HepG2 (cell line): ENCODE results near the gene IL18R1. TPM values are rescaled to one million over a fixed set of nuclear protein-coding genes. Genes with fewer than 3 reads are reported as not detected.

Experiments used
- ATAC-seq: fragments of 200-7000 bp; cut with Tn5 transposase; 3 replicates; pipeline ENCODE4 v1.9.1; 2020; ENCODE audit warnings: mild to moderate bottlenecking, moderate library complexity
- BruUV-seq: library from RNA; stranded (reverse); fragments of 400-500 nt; replicated peaks from 2 replicates; lab custom pipeline; 2021; lab: Mats Ljungman, UMichigan
- CTCF ChIA-PET: fragments of 300-600 bp; formaldehyde crosslinking; extraction: SDS; loops from one replicate; lab custom pipeline; 2021; ENCODE audit warnings: low total read pairs, inconsistent platforms, low intra/inter-chr PET ratio; lab: Yijun Ruan, JAX
- POLR2A ChIA-PET: fragments of 350-600 bp; sonication (Branson Sonifier 250); formaldehyde crosslinking; loops from one replicate; lab custom pipeline; 2020; ENCODE audit warnings: antibody characterized with exemption, inconsistent platforms; lab: Yijun Ruan, JAX
- DNase-seq: peaks from one replicate; pipeline ENCODE4 v3.0.0-alpha.2; 2015; ENCODE audit warnings: low spot score
- FAIRE-seq: peaks from 3 replicates; lab custom pipeline; 2011; peaks lifted over from hg19 to GRCh38; lab: Jason Lieb, UNC
- H2AFZ ChIP-seq: one replicate; pipeline ENCODE4 v1.6.1; 2011; ENCODE audit warnings: low read length, inconsistent platforms
- H3K27ac ChIP-seq: fragments of 300-600 bp; 3 replicates; pipeline ENCODE4 v1.8.0; 2011; ENCODE audit warnings: mixed run types, mild to moderate bottlenecking, mixed read lengths, low read length, inconsistent platforms; ENCODE audit not compliant: insufficient read depth; ENCODE audit errors: extremely low read length
- H3K27me3 ChIP-seq, 2 experiments: fragments of 200-600 bp in 1 of 2; 2 replicates in 1 of 2; 3 replicates in 1 of 2; pipeline versions ENCODE4 v1.6.0 to v1.8.0; 2011; ENCODE audit warnings: low read length in 2 of 2, mild to moderate bottlenecking in 2 of 2, moderate library complexity in 2 of 2, inconsistent platforms in 1 of 2; ENCODE audit not compliant: insufficient read depth in 2 of 2, control insufficient read depth in 1 of 2
- H3K36me3 ChIP-seq, 2 experiments: fragments of 200-600 bp in 1 of 2; replicated peaks in 1 of 2; 2 replicates in 1 of 2; 3 replicates in 1 of 2; pipeline versions ENCODE4 v1.5.1 to v1.8.0; 2011; ENCODE audit warnings: low read length in 2 of 2, inconsistent platforms in 1 of 2; ENCODE audit not compliant: insufficient read depth in 2 of 2, control insufficient read depth in 1 of 2
- H3K4me1 ChIP-seq: 2 replicates; pipeline ENCODE4 v1.5.1; 2012; ENCODE audit warnings: low read length, inconsistent platforms; ENCODE audit not compliant: insufficient read depth
- H3K4me2 ChIP-seq: 2 replicates; pipeline ENCODE4 v1.6.0; 2011; ENCODE audit warnings: low read depth, low read length, inconsistent platforms
- H3K4me3 ChIP-seq, 3 experiments: fragments of 200-600 bp in 1 of 3; sonication (generic), shearing (Covaris generic) in 1 of 3; replicated peaks in 1 of 3; 2 replicates each; pipeline ENCODE4 v1.5.1; 2011 to 2016; ENCODE audit warnings: low read length in 3 of 3, inconsistent platforms in 2 of 3, low read depth in 2 of 3, mild to moderate bottlenecking in 2 of 3, control low read depth in 1 of 3, mixed read lengths in 1 of 3; ENCODE audit not compliant: insufficient read depth in 1 of 3
- H3K79me2 ChIP-seq: one replicate; pipeline ENCODE4 v1.6.1; 2011; ENCODE audit warnings: low read length, inconsistent platforms; ENCODE audit not compliant: insufficient read depth
- H3K9ac ChIP-seq: 2 replicates; pipeline ENCODE4 v1.6.0; 2011; ENCODE audit warnings: mild to moderate bottlenecking, low read depth, low read length, inconsistent platforms; ENCODE audit not compliant: insufficient read depth
- H3K9me3 ChIP-seq: 2 replicates; pipeline ENCODE4 v1.5.1; 2012; ENCODE audit warnings: mild to moderate bottlenecking, low read length
- H4K20me1 ChIP-seq: 2 replicates; pipeline ENCODE4 v1.6.0; 2011; ENCODE audit warnings: inconsistent platforms, mild to moderate bottlenecking, low read length, moderate library complexity; ENCODE audit not compliant: insufficient read depth
- GATAD1 ChIP-seq: IDR thresholded peaks from 2 replicates; pipeline ENCODE4 v1.6.1; 2016; ENCODE audit warnings: missing genetic modification reagents, missing compliant biosample characterization
- NFE2L1 ChIP-seq: sonication (generic); formaldehyde crosslinking; IDR thresholded peaks from 2 replicates; pipeline ENCODE4 v1.4.0; 2020; ENCODE audit warnings: missing genetic modification reagents, mild to moderate bottlenecking, borderline replicate concordance
- NFKB2 ChIP-seq: sonication (generic); formaldehyde crosslinking; IDR thresholded peaks from 2 replicates; pipeline ENCODE4 v1.4.0; 2020; ENCODE audit warnings: missing genetic modification reagents, borderline replicate concordance
- NR2F6 ChIP-seq, 2 experiments: IDR thresholded peaks; 2 replicates each; pipeline ENCODE4 v1.6.1; 2016; ENCODE audit warnings: antibody characterized with exemption in 1 of 2, mild to moderate bottlenecking in 1 of 2
- NRL ChIP-seq: sonication (generic); formaldehyde crosslinking; IDR thresholded peaks from 2 replicates; pipeline ENCODE4 v1.5.0; 2020; ENCODE audit warnings: missing genetic modification reagents, mild to moderate bottlenecking, moderate library complexity, borderline replicate concordance
- SYNCRIP ChIP-seq: fragments of 200-400 bp; formaldehyde crosslinking; IDR thresholded peaks from 2 replicates; pipeline ENCODE4 v1.6.1; 2018; ENCODE audit warnings: mild to moderate bottlenecking, low read depth, low read length; ENCODE audit not compliant: insufficient read depth
- ZNF672 ChIP-seq: sonication (generic); formaldehyde crosslinking; IDR thresholded peaks from 2 replicates; pipeline ENCODE4 v1.8.1; 2022; ENCODE audit warnings: missing genetic modification reagents
- ZNF773 ChIP-seq: sonication (generic); formaldehyde crosslinking; IDR thresholded peaks from 2 replicates; pipeline ENCODE4 v1.4.0; 2020; ENCODE audit warnings: missing genetic modification reagents, borderline replicate concordance
- ZNF816 ChIP-seq: sonication (generic); formaldehyde crosslinking; IDR thresholded peaks from 2 replicates; pipeline ENCODE4 v1.8.0; 2022; ENCODE audit warnings: missing genetic modification reagents, mild to moderate bottlenecking, borderline replicate concordance
- ZSCAN21 ChIP-seq: sonication (generic); formaldehyde crosslinking; IDR thresholded peaks from 2 replicates; pipeline ENCODE4 v1.8.0; 2022; ENCODE audit warnings: mild to moderate bottlenecking, missing genetic modification reagents, moderate library complexity, borderline replicate concordance
- ZSCAN5A ChIP-seq: sonication (generic); formaldehyde crosslinking; IDR thresholded peaks from 2 replicates; pipeline ENCODE4 v1.8.0; 2022; ENCODE audit warnings: mild to moderate bottlenecking, missing genetic modification reagents, borderline replicate concordance
- WGBS: methylation state at CpG from one replicate; pipeline ENCODE4 v1.1.6; 2017; ENCODE audit warnings: low lambda C conversion rate; 5-methylcytosine and 5-hydroxymethylcytosine counted together
- in situ Hi-C: cut with HindIII; loops from 2 replicates; pipeline ENCODE4 v1.10.0; 2017; ENCODE audit warnings: low pct_unique_long_range_greater_than_20kb; ENCODE audit not compliant: extremely low pct_ligation_motif_present
- intact Hi-C: fragments of 100-400 bp; cut with micrococcal nuclease; formaldehyde crosslinking; loops from one replicate; pipeline ENCODE4 v1.10.0; 2022; ENCODE audit not compliant: unreplicated experiment
- polyA plus RNA-seq, 8 experiments: library from polyadenylated mRNA; depleted of rRNA in 3 of 8; stranded (reverse) in 7 of 8; unstranded in 1 of 8; fragments of >200 nt; fragmentation: Illumina TruSeq in 4 of 8; extraction: Trizol in 4 of 8; gene quantifications; 2 replicates each; pipeline versions ENCODE4 v1.2.1 to v1.2.3, GENCODE V29; 2011 to 2016; ENCODE audit warnings: low read depth in 4 of 8, missing spikeins in 1 of 8, mixed read lengths in 1 of 8; ENCODE audit not compliant: insufficient read depth in 1 of 8
- total RNA-seq, 5 experiments: library from RNA; depleted of rRNA; stranded (reverse); fragments of >200 nt; fragmentation: Illumina TruSeq; extraction: Trizol; gene quantifications; 2 replicates each; pipeline ENCODE4 v1.2.3, GENCODE V29; 2016; ENCODE audit warnings: low read depth in 1 of 5
- TF ChIP-seq, protein P1 (sequence below): fragments of 450-650 bp; IDR thresholded peaks from 2 replicates; pipeline ENCODE4 v1.6.1; 2016

IL18R1 gene
- total and polyA plus RNA-seq, 2 of the 13 experiments (the other 11 are each of a cell fraction or from before 2014, with no cell fraction given), result 0.01 to 0.04 TPM

DNA sequence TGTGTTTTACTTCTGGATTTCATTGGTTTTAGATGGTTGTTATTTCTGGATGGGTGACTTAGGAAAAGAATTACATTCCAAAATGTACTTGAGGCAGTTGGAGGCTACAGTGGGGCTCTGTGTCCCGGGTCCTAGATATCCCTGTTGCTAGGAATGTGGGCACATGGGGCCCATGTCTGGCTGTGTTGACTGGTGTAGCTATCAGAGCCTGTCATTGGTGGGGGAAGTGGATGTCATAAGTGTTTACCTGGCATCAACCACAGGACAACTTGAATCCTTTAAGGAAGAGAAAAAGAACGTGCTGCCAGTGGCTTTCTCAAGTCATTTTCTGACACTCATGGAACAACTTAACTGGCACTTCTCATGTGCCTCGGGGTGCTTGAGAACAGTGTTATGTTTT lies 30.4 kb downstream of the IL18R1 start:
- POLR2A ChIA-PET, result no interaction called here
- Histone ChIP-seq H3K9ac (no peak overlapping the region), H3K27me3 (no peaks in the 10 kb centered on the region), H3K9me3 (peaks cover 7% of the 10 kb centered on the region), H3K27ac (no peak overlapping the region), H3K36me3 (no peaks in the 10 kb centered on the region), H3K4me3 (no peak overlapping the region), H2AFZ (no peak overlapping the region), H3K4me2 (no peak overlapping the region), H3K4me1 (no peaks in the 10 kb centered on the region), H4K20me1 (no peaks in the 10 kb centered on the region), H3K79me2 (no peaks in the 10 kb centered on the region)
- DNase-seq (no peak), FAIRE-seq (no peak), ATAC-seq (no peak)
- TF ChIP-seq ZNF672, result no peak
- no TSS peak for BruUV-seq
- CTCF ChIA-PET, result no interaction called here
- in situ Hi-C loops (no loop called here), intact Hi-C loops (no loop called here)
- 4% methylated on average over 3 of the region's 3 CpGs for WGBS

GRCh38 chr2:102386867-102387541 lies 31.4 kb downstream of the IL18R1 start:
- no TSS peak for BruUV-seq
- Histone ChIP-seq H3K27me3 (no peaks in the 10 kb centered on the region), H3K4me3 (no peak overlapping the region), H3K4me2 (no peak overlapping the region), H2AFZ (no peak overlapping the region), H3K79me2 (no peaks in the 10 kb centered on the region), H3K9me3 (peaks cover 7% of the 10 kb centered on the region), H3K4me1 (no peaks in the 10 kb centered on the region), H3K27ac (no peak overlapping the region), H4K20me1 (no peaks in the 10 kb centered on the region), H3K36me3 (no peaks in the 10 kb centered on the region), H3K9ac (no peak overlapping the region)
- no peak for DNase-seq
- whole genome bisulfite sequencing, result 7% methylated on average over 3 of the region's 3 CpGs
- in situ Hi-C loops (no loop called here), intact Hi-C loops (no loop called here)
- CTCF ChIA-PET, result no interaction called here
- POLR2A ChIA-PET, result no interaction called here
- TF ChIP-seq ZSCAN21 (CRISPR knock-in tag), result no peak
- TF ChIP-seq NFE2L1, result no peak
- TF ChIP-seq NRL (CRISPR knock-in tag), result no peak
- TF ChIP-seq ZNF816 (CRISPR knock-in tag), result no peak
- no peak for TF ChIP-seq NR2F6 (IDR thresholded peaks at IDR 0.05)
- TF ChIP-seq NR2F6 (CRISPR knock-in tag; IDR thresholded peaks at IDR 0.05), result no peak
- no peak for TF ChIP-seq SYNCRIP
- TF ChIP-seq NFKB2 (CRISPR knock-in tag), result no peak
- TF ChIP-seq GATAD1 (CRISPR knock-in tag), result no peak
- no peak for TF ChIP-seq ZNF773 (CRISPR knock-in tag)
- TF ChIP-seq, protein P1, sequence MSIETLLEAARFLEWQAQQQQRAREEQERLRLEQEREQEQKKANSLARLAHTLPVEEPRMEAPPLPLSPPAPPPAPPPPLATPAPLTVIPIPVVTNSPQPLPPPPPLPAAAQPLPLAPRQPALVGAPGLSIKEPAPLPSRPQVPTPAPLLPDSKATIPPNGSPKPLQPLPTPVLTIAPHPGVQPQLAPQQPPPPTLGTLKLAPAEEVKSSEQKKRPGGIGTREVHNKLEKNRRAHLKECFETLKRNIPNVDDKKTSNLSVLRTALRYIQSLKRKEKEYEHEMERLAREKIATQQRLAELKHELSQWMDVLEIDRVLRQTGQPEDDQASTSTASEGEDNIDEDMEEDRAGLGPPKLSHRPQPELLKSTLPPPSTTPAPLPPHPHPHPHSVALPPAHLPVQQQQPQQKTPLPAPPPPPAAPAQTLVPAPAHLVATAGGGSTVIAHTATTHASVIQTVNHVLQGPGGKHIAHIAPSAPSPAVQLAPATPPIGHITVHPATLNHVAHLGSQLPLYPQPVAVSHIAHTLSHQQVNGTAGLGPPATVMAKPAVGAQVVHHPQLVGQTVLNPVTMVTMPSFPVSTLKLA, result no peak
- TF ChIP-seq ZSCAN5A (CRISPR knock-in tag), result no peak
- no peak for ATAC-seq
- FAIRE-seq, result no peak
